HepG2 (cell line): ENCODE results near the gene BTBD19. TPM values are rescaled to one million over a fixed set of nuclear protein-coding genes. Genes with fewer than 3 reads are reported as not detected.

Experiments
- ATAC-seq: fragments of 200-7000 bp; cut with Tn5 transposase; 3 replicates; pipeline ENCODE4 v1.9.1; 2020; ENCODE audit warnings: mild to moderate bottlenecking, moderate library complexity
- BruUV-seq: library from RNA; stranded (reverse); fragments of 400-500 nt; replicated peaks from 2 replicates; lab custom pipeline; 2021; lab: Mats Ljungman, UMichigan
- CTCF ChIA-PET: fragments of 300-600 bp; formaldehyde crosslinking; extraction: SDS; loops from one replicate; lab custom pipeline; 2021; ENCODE audit warnings: low total read pairs, inconsistent platforms, low intra/inter-chr PET ratio; lab: Yijun Ruan, JAX
- POLR2A ChIA-PET: fragments of 350-600 bp; sonication (Branson Sonifier 250); formaldehyde crosslinking; loops from one replicate; lab custom pipeline; 2020; ENCODE audit warnings: antibody characterized with exemption, inconsistent platforms; lab: Yijun Ruan, JAX
- DNase-seq: peaks from one replicate; pipeline ENCODE4 v3.0.0-alpha.2; 2015; ENCODE audit warnings: low spot score
- FAIRE-seq: peaks from 3 replicates; lab custom pipeline; 2011; peaks lifted over from hg19 to GRCh38; lab: Jason Lieb, UNC
- H2AFZ ChIP-seq: one replicate; pipeline ENCODE4 v1.6.1; 2011; ENCODE audit warnings: low read length, inconsistent platforms
- H3K27ac ChIP-seq: fragments of 300-600 bp; 3 replicates; pipeline ENCODE4 v1.8.0; 2011; ENCODE audit warnings: mixed run types, mild to moderate bottlenecking, mixed read lengths, low read length, inconsistent platforms; ENCODE audit not compliant: insufficient read depth; ENCODE audit errors: extremely low read length
- H3K27me3 ChIP-seq, 2 experiments: fragments of 200-600 bp in 1 of 2; 2 replicates in 1 of 2; 3 replicates in 1 of 2; pipeline versions ENCODE4 v1.6.0 to v1.8.0; 2011; ENCODE audit warnings: low read length in 2 of 2, mild to moderate bottlenecking in 2 of 2, moderate library complexity in 2 of 2, inconsistent platforms in 1 of 2; ENCODE audit not compliant: insufficient read depth in 2 of 2, control insufficient read depth in 1 of 2
- H3K36me3 ChIP-seq, 2 experiments: fragments of 200-600 bp in 1 of 2; replicated peaks in 1 of 2; 2 replicates in 1 of 2; 3 replicates in 1 of 2; pipeline versions ENCODE4 v1.5.1 to v1.8.0; 2011; ENCODE audit warnings: low read length in 2 of 2, inconsistent platforms in 1 of 2; ENCODE audit not compliant: insufficient read depth in 2 of 2, control insufficient read depth in 1 of 2
- H3K4me1 ChIP-seq: 2 replicates; pipeline ENCODE4 v1.5.1; 2012; ENCODE audit warnings: low read length, inconsistent platforms; ENCODE audit not compliant: insufficient read depth
- H3K4me2 ChIP-seq: 2 replicates; pipeline ENCODE4 v1.6.0; 2011; ENCODE audit warnings: low read depth, low read length, inconsistent platforms
- H3K4me3 ChIP-seq, 3 experiments: fragments of 200-600 bp in 1 of 3; sonication (generic), shearing (Covaris generic) in 1 of 3; replicated peaks in 1 of 3; 2 replicates each; pipeline ENCODE4 v1.5.1; 2011 to 2016; ENCODE audit warnings: low read length in 3 of 3, inconsistent platforms in 2 of 3, low read depth in 2 of 3, mild to moderate bottlenecking in 2 of 3, control low read depth in 1 of 3, mixed read lengths in 1 of 3; ENCODE audit not compliant: insufficient read depth in 1 of 3
- H3K79me2 ChIP-seq: one replicate; pipeline ENCODE4 v1.6.1; 2011; ENCODE audit warnings: low read length, inconsistent platforms; ENCODE audit not compliant: insufficient read depth
- H3K9ac ChIP-seq: 2 replicates; pipeline ENCODE4 v1.6.0; 2011; ENCODE audit warnings: mild to moderate bottlenecking, low read depth, low read length, inconsistent platforms; ENCODE audit not compliant: insufficient read depth
- H3K9me3 ChIP-seq: 2 replicates; pipeline ENCODE4 v1.5.1; 2012; ENCODE audit warnings: mild to moderate bottlenecking, low read length
- H4K20me1 ChIP-seq: 2 replicates; pipeline ENCODE4 v1.6.0; 2011; ENCODE audit warnings: inconsistent platforms, mild to moderate bottlenecking, low read length, moderate library complexity; ENCODE audit not compliant: insufficient read depth
- CEBPB ChIP-seq: IDR thresholded peaks from 2 replicates; pipeline ENCODE4 v1.6.1; 2011; ENCODE audit warnings: low read depth, low read length, improper control_type of control experiment, borderline replicate concordance
- ELF1 ChIP-seq: sonication (generic); formaldehyde crosslinking; IDR thresholded peaks from 2 replicates; pipeline ENCODE4 v1.4.0; 2020; ENCODE audit warnings: missing genetic modification reagents
- HMG20B ChIP-seq: conservative IDR thresholded peaks from 2 replicates; pipeline ENCODE4 v1.6.1; 2016; ENCODE audit warnings: missing genetic modification reagents, missing compliant biosample characterization
- HOXA3 ChIP-seq: sonication (generic); formaldehyde crosslinking; IDR thresholded peaks from 2 replicates; pipeline ENCODE4 v1.5.0; 2020; ENCODE audit warnings: missing genetic modification reagents
- IKZF4 ChIP-seq: sonication (generic); formaldehyde crosslinking; IDR thresholded peaks from 2 replicates; pipeline ENCODE4 v1.5.1; 2020; ENCODE audit warnings: borderline replicate concordance, mild to moderate bottlenecking, low read depth, missing genetic modification reagents; ENCODE audit errors: not compliant biosample characterization
- NPAS2 ChIP-seq: sonication (generic); formaldehyde crosslinking; IDR thresholded peaks from 2 replicates; pipeline ENCODE4 v1.8.0; 2022; ENCODE audit warnings: mild to moderate bottlenecking, missing genetic modification reagents, borderline replicate concordance
- PHF21A ChIP-seq: sonication (generic); formaldehyde crosslinking; IDR thresholded peaks from 2 replicates; pipeline ENCODE4 v1.5.0; 2020; ENCODE audit warnings: mild to moderate bottlenecking, missing genetic modification reagents
- PHF8 ChIP-seq: sonication (generic); formaldehyde crosslinking; IDR thresholded peaks from 2 replicates; pipeline ENCODE4 v1.5.0; 2020; ENCODE audit warnings: missing genetic modification reagents
- SIX1 ChIP-seq: sonication (generic); formaldehyde crosslinking; IDR thresholded peaks from 2 replicates; pipeline ENCODE4 v1.4.0; 2020; ENCODE audit warnings: missing genetic modification reagents, borderline replicate concordance
- ZNF12 ChIP-seq: sonication (generic); formaldehyde crosslinking; IDR thresholded peaks from 2 replicates; pipeline ENCODE4 v1.5.0; 2020; ENCODE audit warnings: missing genetic modification reagents
- ZNF263 ChIP-seq: sonication (generic); formaldehyde crosslinking; IDR thresholded peaks from 2 replicates; pipeline ENCODE4 v1.4.0; 2020; ENCODE audit warnings: missing genetic modification reagents
- ZNF296 ChIP-seq: sonication (generic); formaldehyde crosslinking; conservative IDR thresholded peaks from 2 replicates; pipeline ENCODE4 v1.5.0; 2020; ENCODE audit warnings: mild to moderate bottlenecking, missing genetic modification reagents
- ZNF34 ChIP-seq: sonication (generic); formaldehyde crosslinking; IDR thresholded peaks from 2 replicates; pipeline ENCODE4 v1.4.0; 2020; ENCODE audit warnings: mild to moderate bottlenecking, missing genetic modification reagents, borderline replicate concordance
- ZNF44 ChIP-seq: sonication (generic); formaldehyde crosslinking; IDR thresholded peaks from 2 replicates; pipeline ENCODE4 v1.5.1; 2020; ENCODE audit warnings: mild to moderate bottlenecking, missing genetic modification reagents
- ZNF75D ChIP-seq: sonication (generic); formaldehyde crosslinking; IDR thresholded peaks from 2 replicates; pipeline ENCODE4 v1.8.1; 2023; ENCODE audit warnings: missing genetic modification reagents, mild to moderate bottlenecking, borderline replicate concordance
- ZNF782 ChIP-seq: sonication (generic); formaldehyde crosslinking; IDR thresholded peaks from 2 replicates; pipeline ENCODE4 v1.4.0; 2020; ENCODE audit warnings: missing genetic modification reagents, mild to moderate bottlenecking, borderline replicate concordance
- ZNF839 ChIP-seq: sonication (generic); formaldehyde crosslinking; IDR thresholded peaks from 2 replicates; pipeline ENCODE4 v1.4.0; 2020; ENCODE audit warnings: missing genetic modification reagents, mild to moderate bottlenecking, borderline replicate concordance
- WGBS: methylation state at CpG from one replicate; pipeline ENCODE4 v1.1.6; 2017; ENCODE audit warnings: low lambda C conversion rate; 5-methylcytosine and 5-hydroxymethylcytosine counted together
- in situ Hi-C: cut with HindIII; loops from 2 replicates; pipeline ENCODE4 v1.10.0; 2017; ENCODE audit warnings: low pct_unique_long_range_greater_than_20kb; ENCODE audit not compliant: extremely low pct_ligation_motif_present
- intact Hi-C: fragments of 100-400 bp; cut with micrococcal nuclease; formaldehyde crosslinking; loops from one replicate; pipeline ENCODE4 v1.10.0; 2022; ENCODE audit not compliant: unreplicated experiment
- polyA plus RNA-seq, 8 experiments: library from polyadenylated mRNA; depleted of rRNA in 3 of 8; stranded (reverse) in 7 of 8; unstranded in 1 of 8; fragments of >200 nt; fragmentation: Illumina TruSeq in 4 of 8; extraction: Trizol in 4 of 8; gene quantifications; 2 replicates each; pipeline versions ENCODE4 v1.2.1 to v1.2.3, GENCODE V29; 2011 to 2016; ENCODE audit warnings: low read depth in 4 of 8, missing spikeins in 1 of 8, mixed read lengths in 1 of 8; ENCODE audit not compliant: insufficient read depth in 1 of 8
- total RNA-seq, 5 experiments: library from RNA; depleted of rRNA; stranded (reverse); fragments of >200 nt; fragmentation: Illumina TruSeq; extraction: Trizol; gene quantifications; 2 replicates each; pipeline ENCODE4 v1.2.3, GENCODE V29; 2016; ENCODE audit warnings: low read depth in 1 of 5
- TF ChIP-seq, protein P1 (sequence below): sonication (generic); formaldehyde crosslinking; conservative IDR thresholded peaks from 2 replicates; pipeline ENCODE4 v1.4.0; 2020; ENCODE audit warnings: missing genetic modification reagents
- TF ChIP-seq, protein P2 (sequence below): sonication (generic); formaldehyde crosslinking; IDR thresholded peaks from 2 replicates; pipeline ENCODE4 v1.9.0; 2022; ENCODE audit warnings: low read depth, missing genetic modification reagents
- TF ChIP-seq, protein P3 (sequence below): sonication (generic); formaldehyde crosslinking; IDR thresholded peaks from 2 replicates; pipeline ENCODE4 v1.5.1; 2020; ENCODE audit warnings: missing genetic modification reagents, mild to moderate bottlenecking, borderline replicate concordance

Gene BTBD19
- total and polyA plus RNA-seq, 2 of the 13 experiments (the other 11 are each of a cell fraction or from before 2014, with no cell fraction given), result 2.7 to 6.7 TPM

DNA sequence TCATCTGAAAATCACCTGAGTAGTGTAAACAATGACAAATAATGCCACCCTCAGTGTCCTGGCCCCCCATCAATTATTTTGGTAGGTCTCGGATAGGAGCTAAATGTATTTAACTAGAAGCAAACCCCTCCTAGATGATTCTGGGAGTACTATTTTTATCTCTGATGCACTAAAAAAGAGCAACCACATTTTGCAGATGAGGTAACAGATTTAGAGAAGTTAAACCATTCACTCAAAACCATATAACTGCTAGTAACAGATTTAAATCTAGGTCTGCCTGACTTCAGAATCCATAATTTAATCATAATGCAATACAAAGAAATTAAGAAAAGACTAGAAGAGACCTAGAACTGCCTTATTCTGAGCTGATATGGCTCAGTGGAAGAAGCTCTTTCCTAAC is 52.0 kb downstream of the BTBD19 start:
- CTCF ChIA-PET, result no interaction called here
- DNase-seq (no peak), FAIRE-seq (no peak)

More for the DNA sequence above, 52.0 kb downstream of the BTBD19 start:
- 92% methylated on average over 1 of the region's 1 CpG for WGBS
- no peaks in the 10 kb centered on the region for H3K9me3 ChIP-seq
- POLR2A ChIA-PET, result no interaction called here
- no peak overlapping the region for H2AFZ ChIP-seq
- in situ Hi-C loops, result no loop called here
- no peak for TF ChIP-seq ZNF263 (CRISPR knock-in tag)
- TF ChIP-seq ELF1 (CRISPR knock-in tag), result no peak
- TF ChIP-seq ZNF44 (CRISPR knock-in tag), result no peak
- TF ChIP-seq PHF21A (CRISPR knock-in tag), result no peak
- TF ChIP-seq, protein P1, sequence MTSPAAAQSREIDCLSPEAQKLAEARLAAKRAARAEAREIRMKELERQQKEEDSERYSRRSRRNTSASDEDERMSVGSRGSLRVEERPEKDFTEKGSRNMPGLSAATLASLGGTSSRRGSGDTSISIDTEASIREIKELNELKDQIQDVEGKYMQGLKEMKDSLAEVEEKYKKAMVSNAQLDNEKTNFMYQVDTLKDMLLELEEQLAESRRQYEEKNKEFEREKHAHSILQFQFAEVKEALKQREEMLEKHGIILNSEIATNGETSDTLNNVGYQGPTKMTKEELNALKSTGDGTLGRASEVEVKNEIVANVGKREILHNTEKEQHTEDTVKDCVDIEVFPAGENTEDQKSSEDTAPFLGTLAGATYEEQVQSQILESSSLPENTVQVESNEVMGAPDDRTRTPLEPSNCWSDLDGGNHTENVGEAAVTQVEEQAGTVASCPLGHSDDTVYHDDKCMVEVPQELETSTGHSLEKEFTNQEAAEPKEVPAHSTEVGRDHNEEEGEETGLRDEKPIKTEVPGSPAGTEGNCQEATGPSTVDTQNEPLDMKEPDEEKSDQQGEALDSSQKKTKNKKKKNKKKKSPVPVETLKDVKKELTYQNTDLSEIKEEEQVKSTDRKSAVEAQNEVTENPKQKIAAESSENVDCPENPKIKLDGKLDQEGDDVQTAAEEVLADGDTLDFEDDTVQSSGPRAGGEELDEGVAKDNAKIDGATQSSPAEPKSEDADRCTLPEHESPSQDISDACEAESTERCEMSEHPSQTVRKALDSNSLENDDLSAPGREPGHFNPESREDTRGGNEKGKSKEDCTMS (CRISPR knock-in tag), result no peak
- TF ChIP-seq, protein P2, sequence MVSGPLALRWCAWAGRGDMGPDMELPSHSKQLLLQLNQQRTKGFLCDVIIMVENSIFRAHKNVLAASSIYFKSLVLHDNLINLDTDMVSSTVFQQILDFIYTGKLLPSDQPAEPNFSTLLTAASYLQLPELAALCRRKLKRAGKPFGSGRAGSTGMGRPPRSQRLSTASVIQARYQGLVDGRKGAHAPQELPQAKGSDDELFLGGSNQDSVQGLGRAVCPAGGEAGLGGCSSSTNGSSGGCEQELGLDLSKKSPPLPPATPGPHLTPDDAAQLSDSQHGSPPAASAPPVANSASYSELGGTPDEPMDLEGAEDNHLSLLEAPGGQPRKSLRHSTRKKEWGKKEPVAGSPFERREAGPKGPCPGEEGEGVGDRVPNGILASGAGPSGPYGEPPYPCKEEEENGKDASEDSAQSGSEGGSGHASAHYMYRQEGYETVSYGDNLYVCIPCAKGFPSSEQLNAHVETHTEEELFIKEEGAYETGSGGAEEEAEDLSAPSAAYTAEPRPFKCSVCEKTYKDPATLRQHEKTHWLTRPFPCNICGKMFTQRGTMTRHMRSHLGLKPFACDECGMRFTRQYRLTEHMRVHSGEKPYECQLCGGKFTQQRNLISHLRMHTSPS (CRISPR knock-in tag), result no peak
- TF ChIP-seq SIX1 (CRISPR knock-in tag), result no peak
- TF ChIP-seq HMG20B (CRISPR knock-in tag), result no peak
- no peak for TF ChIP-seq CEBPB
- TF ChIP-seq ZNF12 (CRISPR knock-in tag), result no peak
- no peak for TF ChIP-seq ZNF782 (CRISPR knock-in tag)
- TF ChIP-seq ZNF34 (CRISPR knock-in tag), result no peak
- TF ChIP-seq HOXA3 (CRISPR knock-in tag), result no peak
- TF ChIP-seq ZNF75D, result no peak
- no peak for TF ChIP-seq ZNF839 (CRISPR knock-in tag)
- no peak for TF ChIP-seq NPAS2 (CRISPR knock-in tag)
- no peak for TF ChIP-seq PHF8 (CRISPR knock-in tag)
- TF ChIP-seq ZNF296 (CRISPR knock-in tag), result no peak
- TF ChIP-seq, protein P3, sequence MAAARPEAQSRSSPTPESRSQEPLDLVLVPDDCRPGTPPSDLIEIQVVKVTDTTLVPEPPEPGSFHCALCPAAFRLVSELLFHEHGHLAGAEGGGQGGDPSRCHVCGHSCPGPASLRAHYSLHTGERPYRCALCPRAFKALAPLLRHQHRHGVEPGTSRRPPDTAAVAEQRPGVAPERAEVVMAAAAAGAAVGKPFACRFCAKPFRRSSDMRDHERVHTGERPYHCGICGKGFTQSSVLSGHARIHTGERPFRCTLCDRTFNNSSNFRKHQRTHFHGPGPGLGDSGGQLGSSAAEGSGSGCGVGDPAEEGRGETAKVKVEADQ (CRISPR knock-in tag), result no peak
- no peak for TF ChIP-seq IKZF4
- H3K36me3 ChIP-seq, result no peaks in the 10 kb centered on the region; a peak in 2 of 5 replicates
- H4K20me1 ChIP-seq, result no peaks in the 10 kb centered on the region
- H3K79me2 ChIP-seq, result no peaks in the 10 kb centered on the region
- H3K9ac ChIP-seq, result no peak overlapping the region
- intact Hi-C loops, result no loop called here
- H3K27ac ChIP-seq, result no peak overlapping the region
- H3K27me3 ChIP-seq, result no peaks in the 10 kb centered on the region
- H3K4me1 ChIP-seq, result 0 out of 2 replicates have a peak, but pooled peaks cover 7% of the 10 kb centered on the region
- no peak overlapping the region for H3K4me3 ChIP-seq
- H3K4me2 ChIP-seq, result no peak overlapping the region
- ATAC-seq, result no peak
- no TSS peak for BruUV-seq
